GM21619 (cell line): Measurements from ENCODE around the gene TTLL10.
"Not testable (repeated sequence)": the region's sequence is repeated elsewhere in the genome, so short reads cannot be mapped to it uniquely, and the experiment has no call there.

Experiments
- ATAC-seq: cut with Tn5 transposase; IDR thresholded peaks from one replicate; pipeline ENCODE4 v1.9.1; 2021; ENCODE audit not compliant: unreplicated experiment

Gene TTLL10

GRCh38 chr1:1183833-1184775 is 10.4 kb downstream of the TTLL10 start:
- no peak for ATAC-seq

- ATAC-seq: no peak
These were observed 11.6 kb downstream of the TTLL10 start for GRCh38 chr1:1185101-1185765.

DNA sequence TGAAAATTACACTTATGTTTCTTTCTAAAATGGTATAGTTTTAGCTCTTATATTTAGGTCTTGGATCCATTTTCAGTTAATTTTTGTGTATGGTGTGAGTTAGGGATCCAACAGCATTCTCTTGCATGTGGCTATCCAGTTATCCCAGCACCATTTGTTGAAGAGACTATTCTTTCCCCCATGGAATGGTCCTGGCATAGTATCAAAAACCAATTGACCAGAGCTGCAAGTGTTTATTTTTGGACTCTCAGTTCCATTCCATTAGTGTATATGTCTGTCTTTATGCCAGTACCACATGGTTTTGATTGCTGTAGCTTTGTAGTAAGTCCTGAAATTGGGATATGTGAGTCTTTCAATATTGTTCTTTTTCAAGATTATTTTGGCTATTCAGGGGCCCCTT is 14.3 kb downstream of the TTLL10 start:
- no peak for ATAC-seq

GRCh38 chr1:1189111-1189510 is 15.4 kb downstream of the TTLL10 start:
- no peak for ATAC-seq

- no peak for ATAC-seq
These were observed 18.1 kb downstream of the TTLL10 start for GRCh38 chr1:1191734-1192133.

GRCh38 chr1:1194723-1195122 is 21.0 kb downstream of the TTLL10 start:
- ATAC-seq: no peak

DNA sequence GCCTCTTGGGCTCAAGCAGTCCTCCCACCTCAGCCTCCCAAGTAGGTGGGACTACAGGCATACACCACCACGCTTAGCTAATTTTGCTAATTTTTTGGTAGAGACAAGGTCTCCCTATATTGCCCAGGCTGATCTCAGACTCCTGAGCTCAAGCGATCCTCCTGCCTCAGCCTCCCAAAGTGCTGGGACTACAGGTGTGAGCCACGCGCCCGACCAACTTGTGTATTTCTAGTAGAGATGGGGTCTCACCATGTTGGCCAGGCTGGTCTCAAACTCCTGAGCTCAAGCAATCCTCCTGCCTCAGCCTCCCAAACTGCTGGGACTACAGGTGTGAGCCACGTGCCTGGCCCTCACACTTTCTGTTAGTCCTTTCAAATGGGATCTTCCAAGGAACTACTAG is 22.0 kb downstream of the TTLL10 start:
- not testable (repeated sequence) for ATAC-seq

DNA sequence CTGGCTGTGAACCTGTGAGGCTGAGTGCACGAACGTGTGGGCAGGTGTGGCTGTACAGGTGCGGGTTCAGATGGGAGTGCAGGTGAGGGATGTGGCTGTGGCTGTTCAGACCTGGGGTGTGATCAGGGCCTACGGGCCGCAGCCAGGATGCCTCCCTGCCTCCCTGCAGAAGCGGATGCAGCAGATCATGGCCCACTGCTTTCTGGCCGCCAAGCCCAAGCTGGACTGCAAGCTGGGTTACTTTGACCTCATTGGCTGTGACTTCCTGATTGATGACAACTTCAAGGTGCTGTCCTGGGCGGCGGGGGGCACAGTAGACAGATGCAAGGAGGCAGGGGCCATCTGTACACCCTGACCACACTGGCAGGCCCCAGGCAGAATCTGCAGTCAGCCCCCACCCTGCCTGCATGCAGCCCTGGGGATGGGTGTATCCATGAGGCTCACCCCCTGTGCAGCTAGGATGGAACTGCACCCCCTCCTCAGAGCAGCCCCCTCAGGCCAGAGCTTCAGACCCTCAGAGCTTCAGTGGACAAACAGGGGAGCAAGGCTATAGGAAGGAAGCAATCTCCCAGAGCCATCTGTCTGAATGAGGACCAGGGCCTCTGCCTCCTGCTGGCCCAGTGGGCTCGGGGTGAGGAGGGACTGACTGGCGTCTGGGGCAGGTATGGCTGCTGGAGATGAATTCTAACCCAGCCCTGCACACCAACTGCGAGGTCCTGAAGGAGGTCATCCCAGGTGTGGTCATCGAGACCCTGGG is 22.9 kb downstream of the TTLL10 start:
- ATAC-seq: no peak

- no peak for ATAC-seq
These were observed 23.5 kb downstream of the TTLL10 start for GRCh38 chr1:1197188-1197500.

DNA sequence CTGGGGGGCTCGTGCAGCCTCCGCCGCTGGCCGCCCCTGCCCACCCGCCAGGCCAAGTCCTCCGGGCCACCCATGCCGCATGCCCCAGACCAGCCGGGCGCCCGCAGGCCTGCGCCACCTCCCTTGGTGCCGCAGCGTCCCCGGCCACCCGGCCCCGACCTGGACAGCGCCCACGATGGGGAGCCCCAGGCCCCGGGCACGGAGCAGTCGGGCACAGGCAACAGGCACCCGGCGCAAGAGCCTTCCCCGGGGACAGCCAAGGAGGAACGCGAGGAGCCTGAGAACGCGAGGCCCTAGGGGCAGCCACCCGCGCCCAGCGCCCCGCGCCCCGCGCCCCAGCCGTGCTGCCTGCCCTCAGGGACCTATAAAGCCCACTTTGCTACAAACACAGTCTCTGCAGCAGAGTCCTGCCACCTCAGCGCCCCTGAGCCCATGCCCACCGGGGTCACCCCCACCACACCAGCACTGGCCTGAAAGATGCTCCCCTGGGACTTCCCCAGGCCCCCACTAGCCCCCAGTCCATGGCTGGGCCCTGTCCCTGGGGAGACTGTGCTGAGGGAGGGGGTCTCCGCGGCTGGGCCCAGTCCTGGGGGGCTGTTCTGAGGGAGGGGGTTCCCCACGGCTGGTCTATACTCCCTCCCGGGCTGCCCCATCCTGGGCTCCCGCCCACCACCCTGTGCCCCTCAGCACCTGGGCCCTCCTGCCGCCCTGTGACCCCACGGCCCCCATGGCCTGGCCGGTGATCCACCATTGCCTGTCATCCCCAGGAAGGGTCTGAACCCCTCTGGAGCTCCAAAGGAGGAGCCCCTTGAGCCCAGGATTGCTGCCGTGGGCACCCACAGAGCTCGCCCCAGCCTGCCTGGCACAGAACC is 24.1 kb downstream of the TTLL10 start:
- ATAC-seq: no peak

GRCh38 chr1:1198423-1199140 is 24.9 kb downstream of the TTLL10 start:
- ATAC-seq: no peak

DNA sequence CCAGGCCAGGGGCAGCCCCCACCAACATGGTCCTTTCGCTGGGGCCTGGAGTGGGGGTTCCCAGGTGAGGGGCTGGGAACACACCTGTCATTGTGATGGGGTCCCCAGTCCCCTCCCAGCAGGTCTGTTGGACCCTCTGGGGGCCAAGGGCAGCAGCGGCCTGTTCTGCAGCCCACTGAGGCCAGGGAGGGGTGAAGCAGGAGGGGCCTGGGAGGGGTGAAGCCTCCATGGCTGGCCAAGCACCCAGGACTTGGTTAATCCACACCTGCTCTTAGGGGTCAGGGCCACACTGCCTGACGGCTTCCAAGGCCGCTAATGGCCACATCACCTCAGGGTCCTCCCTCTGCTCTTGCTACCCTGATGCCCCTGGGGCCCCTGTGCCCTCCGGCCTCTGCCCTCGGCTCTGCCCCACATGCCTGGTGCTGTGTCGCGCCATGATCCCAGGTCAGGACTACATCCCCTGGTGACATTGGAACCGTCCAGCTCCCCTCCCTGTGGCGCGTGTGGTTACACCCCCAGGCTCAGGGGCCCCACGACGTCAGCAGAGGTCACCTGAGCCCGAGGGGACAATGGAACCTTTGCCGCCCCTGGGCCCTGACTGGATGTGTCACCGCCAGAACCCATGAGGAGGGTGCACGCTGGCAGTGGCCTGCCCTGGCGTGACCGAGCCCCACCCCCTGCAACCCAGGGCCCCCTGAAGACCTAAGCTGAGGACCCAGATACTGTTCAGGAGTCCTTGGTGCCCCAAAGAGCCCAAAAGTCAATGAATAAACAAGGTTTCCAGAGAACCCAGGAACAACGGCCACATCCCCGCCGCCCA is 25.7 kb downstream of the TTLL10 start:
- ATAC-seq: no peak

DNA sequence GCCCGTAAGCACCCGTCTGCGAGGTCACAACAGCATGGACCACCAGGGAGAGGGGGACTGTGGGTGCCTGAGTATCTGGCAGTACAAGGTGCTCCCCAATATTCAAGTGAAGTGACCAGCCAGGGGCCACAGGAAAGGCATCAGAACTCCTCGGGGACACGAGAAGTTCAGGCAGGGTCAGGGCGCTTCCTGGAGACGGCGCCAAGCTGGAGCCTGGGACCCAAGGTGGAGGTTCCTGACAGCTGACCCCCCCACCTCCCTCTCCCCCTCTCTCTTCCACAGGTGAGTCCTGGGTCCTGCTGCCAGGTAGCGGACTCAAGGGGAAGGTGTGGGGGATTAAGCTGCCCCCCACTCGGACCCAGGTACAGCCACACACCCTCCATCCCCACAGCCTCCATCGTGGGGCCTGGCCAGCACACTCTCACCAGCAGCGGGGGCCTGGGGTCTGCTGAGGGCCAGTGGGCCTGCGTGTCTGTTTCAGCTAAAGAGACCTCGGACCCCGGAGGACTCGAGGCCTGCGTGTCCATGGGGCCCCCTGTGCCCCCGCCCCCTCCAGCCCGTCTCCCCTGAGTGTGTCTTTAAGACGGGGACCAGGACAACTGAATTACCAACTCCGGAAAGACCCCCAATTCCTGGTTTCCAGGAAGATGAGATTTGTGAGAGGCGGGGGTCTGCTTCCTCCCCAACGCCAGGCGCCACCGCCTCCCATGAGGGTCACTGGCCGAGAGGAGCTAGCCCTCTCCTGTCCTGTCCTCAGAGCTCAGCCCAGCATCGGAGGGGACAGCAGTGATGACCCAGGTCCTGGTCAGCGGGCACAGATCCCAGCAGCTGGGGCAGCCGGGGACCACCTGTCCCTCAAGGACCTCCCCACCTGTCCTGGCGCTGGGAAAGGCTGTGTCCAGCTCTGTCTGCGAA is 26.5 kb downstream of the TTLL10 start:
- no peak for ATAC-seq

GRCh38 chr1:1200876-1201810 is 27.5 kb downstream of the TTLL10 start:
- no peak for ATAC-seq

GRCh38 chr1:1202831-1203560 is 29.3 kb downstream of the TTLL10 start:
- ATAC-seq: no peak
